RWPE1 (cell line): Measurements from ENCODE around the gene PLCB2.
A peak's percentile ranks its signal among the peaks of the same experiment; 100 is the strongest.

ENCODE experiments used
- CTCF ChIA-PET: fragments of 350-600 bp; sonication (Branson Sonifier 250); formaldehyde crosslinking; extraction: SDS; loops from one replicate; lab custom pipeline; 2021; lab: Yijun Ruan, JAX
- POLR2A ChIA-PET: fragments of 400-600 bp; formaldehyde crosslinking; extraction: SDS; loops from one replicate; lab custom pipeline; 2020; ENCODE audit warnings: antibody characterized with exemption; ENCODE audit not compliant: low non-redundant PET; lab: Yijun Ruan, JAX
- DNase-seq: peaks from one replicate; pipeline ENCODE4 v3.0.0; 2012; ENCODE audit warnings: low spot score
- H3K27ac ChIP-seq: fragments of 450-650 bp; 2 replicates; pipeline ENCODE4 v1.5.1; 2017
- TF ChIP-seq, protein P1 (sequence below): fragments of 450-650 bp; conservative IDR thresholded peaks from 2 replicates; pipeline ENCODE4 v1.5.1; 2017; ENCODE audit warnings: low read depth, mild to moderate bottlenecking

Gene PLCB2, protein sequence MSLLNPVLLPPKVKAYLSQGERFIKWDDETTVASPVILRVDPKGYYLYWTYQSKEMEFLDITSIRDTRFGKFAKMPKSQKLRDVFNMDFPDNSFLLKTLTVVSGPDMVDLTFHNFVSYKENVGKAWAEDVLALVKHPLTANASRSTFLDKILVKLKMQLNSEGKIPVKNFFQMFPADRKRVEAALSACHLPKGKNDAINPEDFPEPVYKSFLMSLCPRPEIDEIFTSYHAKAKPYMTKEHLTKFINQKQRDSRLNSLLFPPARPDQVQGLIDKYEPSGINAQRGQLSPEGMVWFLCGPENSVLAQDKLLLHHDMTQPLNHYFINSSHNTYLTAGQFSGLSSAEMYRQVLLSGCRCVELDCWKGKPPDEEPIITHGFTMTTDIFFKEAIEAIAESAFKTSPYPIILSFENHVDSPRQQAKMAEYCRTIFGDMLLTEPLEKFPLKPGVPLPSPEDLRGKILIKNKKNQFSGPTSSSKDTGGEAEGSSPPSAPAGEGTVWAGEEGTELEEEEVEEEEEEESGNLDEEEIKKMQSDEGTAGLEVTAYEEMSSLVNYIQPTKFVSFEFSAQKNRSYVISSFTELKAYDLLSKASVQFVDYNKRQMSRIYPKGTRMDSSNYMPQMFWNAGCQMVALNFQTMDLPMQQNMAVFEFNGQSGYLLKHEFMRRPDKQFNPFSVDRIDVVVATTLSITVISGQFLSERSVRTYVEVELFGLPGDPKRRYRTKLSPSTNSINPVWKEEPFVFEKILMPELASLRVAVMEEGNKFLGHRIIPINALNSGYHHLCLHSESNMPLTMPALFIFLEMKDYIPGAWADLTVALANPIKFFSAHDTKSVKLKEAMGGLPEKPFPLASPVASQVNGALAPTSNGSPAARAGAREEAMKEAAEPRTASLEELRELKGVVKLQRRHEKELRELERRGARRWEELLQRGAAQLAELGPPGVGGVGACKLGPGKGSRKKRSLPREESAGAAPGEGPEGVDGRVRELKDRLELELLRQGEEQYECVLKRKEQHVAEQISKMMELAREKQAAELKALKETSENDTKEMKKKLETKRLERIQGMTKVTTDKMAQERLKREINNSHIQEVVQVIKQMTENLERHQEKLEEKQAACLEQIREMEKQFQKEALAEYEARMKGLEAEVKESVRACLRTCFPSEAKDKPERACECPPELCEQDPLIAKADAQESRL

DNA sequence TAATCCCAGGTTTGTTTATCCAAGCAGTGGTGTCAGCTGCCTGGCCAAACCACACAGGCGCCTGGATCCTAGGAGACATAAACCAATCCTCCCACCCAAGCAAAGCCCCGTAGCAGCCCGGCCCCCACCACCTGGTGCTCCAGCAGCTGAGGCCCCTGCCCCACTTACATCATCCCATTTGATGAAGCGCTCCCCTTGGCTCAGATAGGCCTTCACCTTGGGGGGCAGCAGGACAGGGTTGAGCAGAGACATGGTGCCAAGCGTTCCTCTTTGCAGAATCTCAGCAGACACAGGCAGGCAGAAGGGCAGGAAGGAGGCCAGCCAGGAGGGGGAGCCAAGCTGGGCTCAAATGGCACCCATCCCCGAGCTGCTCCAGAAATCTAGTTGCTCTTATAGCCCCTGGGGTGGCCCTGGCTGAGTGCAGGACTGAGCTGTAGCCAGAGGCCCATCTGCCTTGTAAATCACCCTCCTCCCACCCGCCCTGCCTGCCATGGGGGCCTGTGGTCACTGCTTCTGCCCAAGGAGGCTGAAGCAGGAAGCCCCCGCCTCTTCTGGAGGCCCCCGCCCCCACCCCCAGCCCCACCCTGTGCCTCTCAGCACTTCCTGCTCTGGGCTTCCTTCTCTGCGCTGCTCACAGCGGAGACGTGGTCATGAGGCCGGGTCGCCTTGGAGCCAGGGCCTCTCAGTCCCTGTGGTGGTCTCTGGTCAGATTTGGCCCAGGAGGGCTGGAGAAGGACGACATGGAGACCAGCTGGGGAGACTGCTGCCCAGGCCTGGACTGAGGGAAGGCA is at the start of gene PLCB2:
PLCB2 (minus strand) TSS at position 515 of the 791 bp plus-strand sequence; CDS start at position 252, 263 bp downstream.
- CTCF ChIA-PET, result interaction anchor here (0.6 to 2.8 kb wide), 6 partner anchors 12 to 114 kb away, joined by 3 to 10 read pairs (median 4); no protein-coding TSS in a partner anchor
- H3K27ac ChIP-seq, result no peak within 1 kb of the TSS
- DNase-seq, result no peak
- POLR2A ChIA-PET, result no interaction called here
- TF ChIP-seq, protein P1, sequence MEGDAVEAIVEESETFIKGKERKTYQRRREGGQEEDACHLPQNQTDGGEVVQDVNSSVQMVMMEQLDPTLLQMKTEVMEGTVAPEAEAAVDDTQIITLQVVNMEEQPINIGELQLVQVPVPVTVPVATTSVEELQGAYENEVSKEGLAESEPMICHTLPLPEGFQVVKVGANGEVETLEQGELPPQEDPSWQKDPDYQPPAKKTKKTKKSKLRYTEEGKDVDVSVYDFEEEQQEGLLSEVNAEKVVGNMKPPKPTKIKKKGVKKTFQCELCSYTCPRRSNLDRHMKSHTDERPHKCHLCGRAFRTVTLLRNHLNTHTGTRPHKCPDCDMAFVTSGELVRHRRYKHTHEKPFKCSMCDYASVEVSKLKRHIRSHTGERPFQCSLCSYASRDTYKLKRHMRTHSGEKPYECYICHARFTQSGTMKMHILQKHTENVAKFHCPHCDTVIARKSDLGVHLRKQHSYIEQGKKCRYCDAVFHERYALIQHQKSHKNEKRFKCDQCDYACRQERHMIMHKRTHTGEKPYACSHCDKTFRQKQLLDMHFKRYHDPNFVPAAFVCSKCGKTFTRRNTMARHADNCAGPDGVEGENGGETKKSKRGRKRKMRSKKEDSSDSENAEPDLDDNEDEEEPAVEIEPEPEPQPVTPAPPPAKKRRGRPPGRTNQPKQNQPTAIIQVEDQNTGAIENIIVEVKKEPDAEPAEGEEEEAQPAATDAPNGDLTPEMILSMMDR, result no peak

DNA sequence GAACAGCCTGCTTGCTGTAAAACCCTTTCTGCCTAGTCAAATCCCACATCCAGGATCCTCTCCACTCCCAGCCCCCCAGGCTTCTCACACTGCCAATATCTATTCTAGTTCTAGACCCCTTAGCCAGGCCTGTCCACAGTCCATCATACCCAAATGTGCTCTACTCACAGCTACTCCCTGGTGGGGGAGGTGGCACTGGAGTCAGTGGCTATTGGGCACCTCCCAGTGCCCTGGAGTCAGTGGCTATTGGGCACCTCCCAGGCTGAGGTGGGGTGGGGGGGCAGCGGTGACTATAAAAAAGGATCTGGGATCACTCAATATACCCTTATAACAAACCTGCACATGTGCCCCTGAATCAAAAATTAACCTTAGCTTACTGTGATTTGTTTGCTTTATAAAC is 49.5 kb upstream of the PLCB2 start:
- TF ChIP-seq, protein P1, result no peak
- peak overlapping the region; percentile 62; the same call in 1 of the 2 replicates for H3K27ac ChIP-seq
- ChIA-PET CTCF (interaction anchor here (0.7 to 1.6 kb wide), 8 partner anchors 10 to 82 kb away, joined by 3 to 6 read pairs (median 4); no protein-coding TSS in a partner anchor), POLR2A (no interaction called here)
- DNase-seq, result no peak

DNA sequence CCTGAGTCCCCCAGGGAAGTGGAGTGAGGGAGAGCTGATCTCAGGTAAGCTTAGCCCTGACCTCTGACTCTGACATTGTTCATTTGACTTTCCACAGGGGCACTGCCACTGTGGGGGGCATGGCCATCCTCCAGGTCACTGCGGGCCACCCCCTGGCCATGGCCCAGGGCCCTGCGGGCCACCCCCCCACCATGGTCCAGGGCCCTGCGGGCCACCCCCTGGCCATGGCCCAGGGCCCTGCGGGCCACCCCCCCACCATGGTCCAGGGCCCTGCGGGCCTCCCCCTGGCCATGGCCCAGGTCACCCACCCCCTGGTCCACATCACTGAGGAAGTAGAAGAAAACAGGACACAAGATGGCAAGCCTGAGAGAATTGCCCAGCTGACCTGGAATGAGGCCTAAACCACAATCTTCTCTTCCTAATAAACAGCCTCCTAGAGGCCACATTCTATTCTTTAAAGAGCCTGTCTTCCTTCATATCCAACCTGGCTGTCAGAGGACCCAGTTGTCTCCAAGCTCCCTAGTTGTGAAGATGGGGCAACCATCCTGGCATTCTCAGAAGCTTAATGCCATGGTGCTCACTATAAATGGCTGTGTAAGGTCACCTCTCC is 48.3 kb upstream of the PLCB2 start:
- no peak for DNase-seq
- no peak overlapping the region for H3K27ac ChIP-seq
- TF ChIP-seq, protein P1, result no peak
- ChIA-PET CTCF (interaction anchor here (0.8 to 1.6 kb wide), 4 partner anchors 11 to 77 kb away, joined by 4 to 10 read pairs (median 8); no protein-coding TSS in a partner anchor), POLR2A (no interaction called here)

DNA sequence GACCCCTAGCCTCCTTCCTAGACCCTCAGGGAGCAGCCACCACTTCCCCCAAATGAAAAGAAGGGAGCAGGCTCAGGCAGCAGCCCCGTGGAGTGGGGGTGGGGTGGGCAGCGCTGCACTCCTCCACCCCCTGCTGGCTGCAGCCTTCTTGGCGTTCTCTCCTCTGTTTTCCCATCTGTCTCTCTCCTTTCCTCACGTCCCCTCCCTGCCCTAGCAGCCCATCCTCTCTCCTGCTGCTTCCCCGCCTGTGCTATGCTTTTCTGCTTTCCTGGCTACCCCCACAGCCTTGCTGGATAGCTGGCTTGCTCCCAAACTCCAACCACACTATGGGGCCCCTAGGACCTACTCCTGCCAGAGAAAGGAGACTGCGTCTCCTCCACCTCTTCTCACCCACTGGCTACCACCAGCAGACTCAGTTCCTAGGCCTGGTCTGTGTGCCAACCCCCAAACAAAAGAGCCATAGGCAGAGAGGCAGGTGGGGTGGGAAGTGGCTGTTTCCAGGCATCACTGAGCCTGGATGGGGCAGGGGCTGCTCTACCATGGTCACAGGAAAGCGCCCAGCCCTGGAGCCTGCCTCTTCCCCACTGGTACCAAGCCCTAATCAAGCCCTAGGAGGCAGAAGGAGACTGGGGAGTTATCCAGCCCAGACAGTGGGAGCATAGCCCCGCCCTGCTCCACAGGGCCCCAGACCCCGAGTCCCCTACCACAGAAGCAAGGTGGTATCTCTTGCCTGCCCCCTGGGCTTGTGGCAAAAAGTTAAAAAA is 46.9 kb upstream of the PLCB2 start:
- DNase-seq, result no peak
- TF ChIP-seq, protein P1, result no peak
- ChIA-PET CTCF (interaction anchor here (0.7 to 1.6 kb wide), 3 partner anchors 13 to 33 kb away, joined by 4 to 10 read pairs (median 6); no protein-coding TSS in a partner anchor), POLR2A (no interaction called here)
- H3K27ac ChIP-seq, result no peak overlapping the region

DNA sequence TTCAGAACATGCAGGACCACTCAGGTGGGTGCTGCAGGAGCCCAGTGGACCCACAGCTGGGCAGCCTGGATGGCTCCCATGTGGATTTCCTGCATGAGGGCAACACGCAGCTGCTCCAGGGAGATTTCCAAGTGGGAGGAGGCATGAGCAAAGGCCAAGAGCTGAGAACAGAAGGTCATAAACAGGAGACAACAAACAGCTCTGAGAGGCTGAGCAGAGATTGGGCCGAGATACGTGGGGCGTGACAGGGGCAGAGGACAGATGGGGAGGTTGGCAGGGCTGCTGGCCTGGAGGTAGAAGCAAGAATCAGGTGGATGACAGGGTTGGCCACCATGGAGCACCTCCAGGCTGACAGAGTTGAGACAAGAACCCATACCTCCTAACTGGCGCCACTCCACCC is 46.0 kb upstream of the PLCB2 start:
- DNase-seq, result no peak
- TF ChIP-seq, protein P1, result no peak
- ChIA-PET CTCF (interaction anchor here (1.0 to 1.5 kb wide), 2 partner anchors 9 to 15 kb away, joined by 4 to 7 read pairs; no protein-coding TSS in a partner anchor), POLR2A (no interaction called here)
- H3K27ac ChIP-seq, result no peak overlapping the region
